GM12878 (cell line): Measurements from ENCODE around the gene ASCC2. TPM values are rescaled to one million over a fixed set of nuclear protein-coding genes. Genes with fewer than 3 reads are reported as not detected.
"Not testable (repeated sequence)": the region's sequence is repeated elsewhere in the genome, so short reads cannot be mapped to it uniquely, and the experiment has no call there.

Experiments
- ATAC-seq: fragments of 200-7000 bp; cut with Tn5 transposase; 3 replicates; pipeline ENCODE4 v1.9.1; 2020; ENCODE audit warnings: mild to moderate bottlenecking, moderate library complexity
- BruUV-seq: library from RNA; stranded (reverse); fragments of 400-500 nt; replicated peaks from 2 replicates; lab custom pipeline; 2021; lab: Mats Ljungman, UMichigan
- CTCF ChIA-PET: fragments of 300-600 bp; sonication (Branson Sonifier 250); formaldehyde crosslinking; extraction: SDS; loops from one replicate; lab custom pipeline; 2021; ENCODE audit warnings: inconsistent platforms; lab: Yijun Ruan, JAX
- POLR2A ChIA-PET: fragments of 350-600 bp; formaldehyde crosslinking; extraction: SDS; loops from one replicate; lab custom pipeline; 2021; ENCODE audit warnings: inconsistent platforms; lab: Charles Lee
- RAD21 ChIA-PET: fragments of 300-600 bp; sonication (Branson Sonifier 250); formaldehyde crosslinking; loops from one replicate; lab custom pipeline; 2023; ENCODE audit warnings: antibody characterized with exemption; ENCODE audit not compliant: unreplicated experiment; lab: Charles Lee
- SMC1A ChIA-PET: fragments of 300-600 bp; sonication (Branson Sonifier 250); formaldehyde crosslinking; loops from one replicate; lab custom pipeline; 2023; ENCODE audit not compliant: unreplicated experiment, uncharacterized antibody; lab: Charles Lee
- DNase-seq: peaks from one replicate; pipeline ENCODE4 v3.0.0-alpha.2; 2011; ENCODE audit warnings: low read depth, low spot score
- FAIRE-seq: peaks from 3 replicates; lab custom pipeline; 2011; peaks lifted over from hg19 to GRCh38; lab: Jason Lieb, UNC
- H2AFZ ChIP-seq: 2 replicates; pipeline ENCODE4 v1.6.0; 2011; ENCODE audit warnings: low read depth, low read length, control low read depth; ENCODE audit not compliant: control insufficient read depth
- H3K27ac ChIP-seq: 2 replicates; pipeline ENCODE4 v1.5.1; 2011; ENCODE audit warnings: control low read depth; ENCODE audit not compliant: control insufficient read depth, insufficient read depth
- H3K27me3 ChIP-seq, 2 experiments: replicated peaks in 1 of 2; 2 replicates each; pipeline versions ENCODE4 v1.6.0 to v1.6.1; 2011; ENCODE audit warnings: low read length in 1 of 2; ENCODE audit not compliant: control insufficient read depth in 2 of 2, insufficient read depth in 2 of 2
- H3K36me3 ChIP-seq, 2 experiments: 2 replicates each; pipeline ENCODE4 v1.5.1; 2011; ENCODE audit warnings: low read length in 1 of 2; ENCODE audit not compliant: control insufficient read depth in 2 of 2, insufficient read depth in 2 of 2
- H3K4me1 ChIP-seq: 2 replicates; pipeline ENCODE4 v1.6.1; 2011; ENCODE audit warnings: mild to moderate bottlenecking, low read length, moderate library complexity, mixed read lengths; ENCODE audit not compliant: control insufficient read depth, insufficient read depth
- H3K4me2 ChIP-seq: 2 replicates; pipeline ENCODE4 v1.6.0; 2011; ENCODE audit warnings: control low read depth; ENCODE audit not compliant: control insufficient read depth, insufficient read depth
- H3K4me3 ChIP-seq: fragments of 200-600 bp; sonication (generic); 2 replicates; pipeline ENCODE4 v1.5.1; 2016
- H3K79me2 ChIP-seq: 2 replicates; pipeline ENCODE4 v1.6.0; 2011; ENCODE audit warnings: low read length; ENCODE audit not compliant: control insufficient read depth, insufficient read depth
- H3K9ac ChIP-seq: 2 replicates; pipeline ENCODE4 v1.8.0; 2011; ENCODE audit warnings: low read length, control low read depth, mixed read lengths; ENCODE audit not compliant: control insufficient read depth, insufficient read depth
- H3K9me3 ChIP-seq: replicated peaks from 3 replicates; pipeline ENCODE4 v1.5.1; 2011; ENCODE audit warnings: mild to moderate bottlenecking, low read length; ENCODE audit not compliant: control insufficient read depth, insufficient read depth
- H4K20me1 ChIP-seq: 2 replicates; pipeline ENCODE4 v1.6.0; 2011; ENCODE audit not compliant: control insufficient read depth, insufficient read depth
- CREM ChIP-seq: IDR thresholded peaks from 2 replicates; pipeline ENCODE4 v1.6.1; 2014; ENCODE audit warnings: antibody characterized with exemption, low read depth
- FOS ChIP-seq: IDR thresholded peaks from 3 replicates; pipeline ENCODE4 v1.6.1; 2011; ENCODE audit warnings: borderline replicate concordance; ENCODE audit not compliant: insufficient read length; ENCODE audit errors: extremely low read depth
- HDAC2 ChIP-seq: fragments of 200-600 bp; sonication (generic); IDR thresholded peaks from 2 replicates; pipeline ENCODE4 v1.6.1; 2017
- MYC ChIP-seq: IDR thresholded peaks from 2 replicates; pipeline ENCODE4 v1.6.1; 2011; ENCODE audit warnings: mild to moderate bottlenecking, low read length, moderate library complexity, inconsistent platforms; ENCODE audit not compliant: insufficient read depth, insufficient replicate concordance, insufficient read length, severe bottlenecking
- TARDBP ChIP-seq: IDR thresholded peaks from 2 replicates; pipeline ENCODE4 v1.6.1; 2016; ENCODE audit warnings: borderline replicate concordance
- YBX1 ChIP-seq: fragments of 450-650 bp; IDR thresholded peaks from 2 replicates; pipeline ENCODE4 v1.6.1; 2016; ENCODE audit warnings: antibody characterized with exemption
- ZNF217 ChIP-seq: fragments of 450-650 bp; IDR thresholded peaks from 2 replicates; pipeline ENCODE4 v1.6.1; 2017; ENCODE audit warnings: antibody characterized with exemption, mild to moderate bottlenecking
- ZNF384 ChIP-seq: IDR thresholded peaks from 2 replicates; pipeline ENCODE4 v1.6.1; 2012; ENCODE audit warnings: low read depth, mild to moderate bottlenecking, low read length, improper control_type of control experiment, borderline replicate concordance
- WGBS: methylation state at CpG from one replicate; pipeline ENCODE4 v1.1.6; 2016; ENCODE audit warnings: low lambda C conversion rate; ENCODE audit not compliant: insufficient replicate concordance, insufficient coverage; ENCODE audit errors: missing lambda C conversion rate; 5-methylcytosine and 5-hydroxymethylcytosine counted together
- in situ Hi-C: fragments of 300-500 bp; cut with MboI; formaldehyde crosslinking; loops from 9 replicates; pipeline ENCODE4 v1.14.3; 2018; ENCODE audit warnings: mixed read lengths
- intact Hi-C: fragments of 100-400 bp; cut with micrococcal nuclease; formaldehyde crosslinking; loops from one replicate; pipeline ENCODE4 v1.14.2; 2022; ENCODE audit not compliant: unreplicated experiment
- polyA plus RNA-seq, 11 experiments: library from polyadenylated mRNA; depleted of rRNA in 4 of 11; unstranded in 6 of 11; stranded (reverse) in 5 of 11; fragments of >200 nt; fragmentation: Nextera tagmentation in 4 of 11; fragmentation: Illumina TruSeq in 1 of 11; extraction: Ambion mirVana in 4 of 11; extraction: Trizol in 1 of 11; gene quantifications; 1 replicate in 1 of 11; 2 replicates in 10 of 11; pipeline versions ENCODE4 v1.2.1 to v1.2.3, GENCODE V29; 2011 to 2016; ENCODE audit warnings: inconsistent platforms in 2 of 11, missing spikeins in 2 of 11, low read depth in 1 of 11
- total RNA-seq, 4 experiments: library from RNA; depleted of rRNA in 3 of 4; stranded (reverse); fragments of >200 nt in 3 of 4; fragmentation: Illumina TruSeq in 1 of 4; extraction: Trizol in 1 of 4; gene quantifications; 2 replicates each; pipeline versions ENCODE4 v1.2.1 to v1.2.3, GENCODE V29; 2013 to 2021
- TF ChIP-seq, protein P1 (sequence below): IDR thresholded peaks from 2 replicates; pipeline ENCODE4 v1.6.1; 2011; ENCODE audit warnings: borderline replicate concordance, low read depth, mild to moderate bottlenecking, moderate library complexity, low read length; ENCODE audit not compliant: insufficient read depth, poor library complexity, severe bottlenecking
- TF ChIP-seq, protein P2 (sequence below): fragments of 450-650 bp; IDR thresholded peaks from 2 replicates; pipeline ENCODE4 v1.6.1; 2017; ENCODE audit warnings: mild to moderate bottlenecking, moderate library complexity
- TF ChIP-seq, protein P3 (sequence below): fragments of 450-650 bp; IDR thresholded peaks from 2 replicates; pipeline ENCODE4 v1.6.1; 2014; ENCODE audit warnings: mild to moderate bottlenecking

The ASCC2 gene
- total and polyA plus RNA-seq, 10 of the 15 experiments (the other 5 are each of a cell fraction or from before 2014, with no cell fraction given): 5.3 to 91.4 (median 56.5) TPM

DNA sequence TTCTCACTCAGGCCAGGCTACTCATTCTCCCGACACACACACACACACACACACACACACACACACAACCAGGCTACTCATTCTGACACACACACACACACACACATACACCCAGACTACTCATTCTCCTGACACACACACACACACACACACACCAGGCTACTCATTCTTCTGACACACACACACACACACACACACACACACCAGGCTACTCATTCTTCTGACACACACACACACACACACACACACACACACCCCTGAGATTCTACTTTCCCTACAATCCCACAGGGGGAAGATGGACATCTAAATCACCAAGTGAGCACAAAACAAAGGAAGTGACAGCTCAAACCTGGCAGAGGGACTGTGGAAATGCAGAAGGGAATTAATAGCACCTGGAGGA lies 10.3 kb downstream of the ASCC2 start:
- POLR2A ChIA-PET, H2AFZ ChIP-seq, H3K27me3 ChIP-seq, RAD21 ChIA-PET, H3K79me2 ChIP-seq, H3K4me1 ChIP-seq, ATAC-seq, SMC1A ChIA-PET, H3K9ac ChIP-seq, H3K4me2 ChIP-seq, BruUV-seq, H4K20me1 ChIP-seq, H3K4me3 ChIP-seq, intact Hi-C loops, DNase-seq, FAIRE-seq, H3K9me3 ChIP-seq, H3K27ac ChIP-seq, in situ Hi-C loops: not testable (repeated sequence)
- peaks cover 7 to 30% of the 10 kb centered on the region in 2 experiments for H3K36me3 ChIP-seq
- no CpG with 5 or more reads among the region's 1 CpG for WGBS
- CTCF ChIA-PET: interaction anchor here (1.1 to 1.3 kb wide), 2 partner anchors 138 to 178 kb away, joined by 3 to 4 read pairs; no protein-coding TSS in a partner anchor
- TF ChIP-seq, protein P1, sequence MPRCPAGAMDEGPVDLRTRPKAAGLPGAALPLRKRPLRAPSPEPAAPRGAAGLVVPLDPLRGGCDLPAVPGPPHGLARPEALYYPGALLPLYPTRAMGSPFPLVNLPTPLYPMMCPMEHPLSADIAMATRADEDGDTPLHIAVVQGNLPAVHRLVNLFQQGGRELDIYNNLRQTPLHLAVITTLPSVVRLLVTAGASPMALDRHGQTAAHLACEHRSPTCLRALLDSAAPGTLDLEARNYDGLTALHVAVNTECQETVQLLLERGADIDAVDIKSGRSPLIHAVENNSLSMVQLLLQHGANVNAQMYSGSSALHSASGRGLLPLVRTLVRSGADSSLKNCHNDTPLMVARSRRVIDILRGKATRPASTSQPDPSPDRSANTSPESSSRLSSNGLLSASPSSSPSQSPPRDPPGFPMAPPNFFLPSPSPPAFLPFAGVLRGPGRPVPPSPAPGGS: peak; percentile 79

DNA sequence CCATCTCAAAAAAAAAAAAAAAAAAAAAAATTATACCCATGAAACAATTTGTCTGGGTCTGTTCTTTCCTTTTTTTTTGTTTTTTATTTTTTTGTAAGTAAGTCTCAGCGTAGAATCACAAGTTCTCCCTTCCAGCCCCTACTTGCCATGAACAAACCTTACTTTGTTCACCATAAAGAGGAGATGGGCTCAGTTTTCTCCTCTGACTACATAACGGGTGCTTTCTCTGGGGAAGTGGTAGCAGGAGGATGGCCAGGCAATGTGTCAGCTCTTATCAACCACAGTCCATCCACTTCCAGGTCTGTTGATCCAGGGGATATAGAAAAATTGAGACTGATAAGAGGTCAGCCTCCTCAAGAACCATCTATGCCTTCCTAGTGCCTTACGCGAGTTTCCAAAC lies 11.0 kb downstream of the ASCC2 start:
- BruUV-seq: no TSS peak
- in situ Hi-C loops: no loop called here
- SMC1A ChIA-PET: no interaction called here
- Histone ChIP-seq H3K9me3 (no peaks in the 10 kb centered on the region), H3K27me3 (no peaks in the 10 kb centered on the region), H3K27ac (no peak overlapping the region), H2AFZ (no peak overlapping the region), H3K4me3 (no peak overlapping the region), H3K79me2 (no peaks in the 10 kb centered on the region), H3K4me1 (no peaks in the 10 kb centered on the region), H3K9ac (no peak overlapping the region), H3K36me3 (peaks cover 8 to 30% of the 10 kb centered on the region in 2 experiments), H4K20me1 (no peaks in the 10 kb centered on the region), H3K4me2 (no peak overlapping the region)
- POLR2A ChIA-PET: no interaction called here
- DNase-seq: no peak
- no peak for ATAC-seq
- CTCF ChIA-PET: no interaction called here
- FAIRE-seq: no peak
- WGBS: 100% methylated on average over 4 of the region's 4 CpGs
- intact Hi-C loops: no loop called here
- RAD21 ChIA-PET: no interaction called here
- TF ChIP-seq, protein P2, sequence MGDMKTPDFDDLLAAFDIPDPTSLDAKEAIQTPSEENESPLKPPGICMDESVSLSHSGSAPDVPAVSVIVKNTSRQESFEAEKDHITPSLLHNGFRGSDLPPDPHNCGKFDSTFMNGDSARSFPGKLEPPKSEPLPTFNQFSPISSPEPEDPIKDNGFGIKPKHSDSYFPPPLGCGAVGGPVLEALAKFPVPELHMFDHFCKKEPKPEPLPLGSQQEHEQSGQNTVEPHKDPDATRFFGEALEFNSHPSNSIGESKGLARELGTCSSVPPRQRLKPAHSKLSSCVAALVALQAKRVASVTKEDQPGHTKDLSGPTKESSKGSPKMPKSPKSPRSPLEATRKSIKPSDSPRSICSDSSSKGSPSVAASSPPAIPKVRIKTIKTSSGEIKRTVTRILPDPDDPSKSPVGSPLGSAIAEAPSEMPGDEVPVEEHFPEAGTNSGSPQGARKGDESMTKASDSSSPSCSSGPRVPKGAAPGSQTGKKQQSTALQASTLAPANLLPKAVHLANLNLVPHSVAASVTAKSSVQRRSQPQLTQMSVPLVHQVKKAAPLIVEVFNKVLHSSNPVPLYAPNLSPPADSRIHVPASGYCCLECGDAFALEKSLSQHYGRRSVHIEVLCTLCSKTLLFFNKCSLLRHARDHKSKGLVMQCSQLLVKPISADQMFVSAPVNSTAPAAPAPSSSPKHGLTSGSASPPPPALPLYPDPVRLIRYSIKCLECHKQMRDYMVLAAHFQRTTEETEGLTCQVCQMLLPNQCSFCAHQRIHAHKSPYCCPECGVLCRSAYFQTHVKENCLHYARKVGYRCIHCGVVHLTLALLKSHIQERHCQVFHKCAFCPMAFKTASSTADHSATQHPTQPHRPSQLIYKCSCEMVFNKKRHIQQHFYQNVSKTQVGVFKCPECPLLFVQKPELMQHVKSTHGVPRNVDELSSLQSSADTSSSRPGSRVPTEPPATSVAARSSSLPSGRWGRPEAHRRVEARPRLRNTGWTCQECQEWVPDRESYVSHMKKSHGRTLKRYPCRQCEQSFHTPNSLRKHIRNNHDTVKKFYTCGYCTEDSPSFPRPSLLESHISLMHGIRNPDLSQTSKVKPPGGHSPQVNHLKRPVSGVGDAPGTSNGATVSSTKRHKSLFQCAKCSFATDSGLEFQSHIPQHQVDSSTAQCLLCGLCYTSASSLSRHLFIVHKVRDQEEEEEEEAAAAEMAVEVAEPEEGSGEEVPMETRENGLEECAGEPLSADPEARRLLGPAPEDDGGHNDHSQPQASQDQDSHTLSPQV: no peak
- TF ChIP-seq FOS (no peak), TARDBP (no peak), MYC (no peak), CREM (no peak), HDAC2 (no peak), ZNF217 (no peak), ZNF384 (no peak), YBX1 (no peak)
- TF ChIP-seq, protein P3, sequence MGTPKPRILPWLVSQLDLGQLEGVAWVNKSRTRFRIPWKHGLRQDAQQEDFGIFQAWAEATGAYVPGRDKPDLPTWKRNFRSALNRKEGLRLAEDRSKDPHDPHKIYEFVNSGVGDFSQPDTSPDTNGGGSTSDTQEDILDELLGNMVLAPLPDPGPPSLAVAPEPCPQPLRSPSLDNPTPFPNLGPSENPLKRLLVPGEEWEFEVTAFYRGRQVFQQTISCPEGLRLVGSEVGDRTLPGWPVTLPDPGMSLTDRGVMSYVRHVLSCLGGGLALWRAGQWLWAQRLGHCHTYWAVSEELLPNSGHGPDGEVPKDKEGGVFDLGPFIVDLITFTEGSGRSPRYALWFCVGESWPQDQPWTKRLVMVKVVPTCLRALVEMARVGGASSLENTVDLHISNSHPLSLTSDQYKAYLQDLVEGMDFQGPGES: no peak
